HG03175 (cell line): ENCODE data around the gene PFN3.

Source experiments
- ATAC-seq: cut with Tn5 transposase; IDR thresholded peaks from one replicate; pipeline ENCODE4 v1.9.1; 2021; ENCODE audit warnings: mild to moderate bottlenecking, moderate library complexity; ENCODE audit not compliant: unreplicated experiment

The PFN3 gene

DNA sequence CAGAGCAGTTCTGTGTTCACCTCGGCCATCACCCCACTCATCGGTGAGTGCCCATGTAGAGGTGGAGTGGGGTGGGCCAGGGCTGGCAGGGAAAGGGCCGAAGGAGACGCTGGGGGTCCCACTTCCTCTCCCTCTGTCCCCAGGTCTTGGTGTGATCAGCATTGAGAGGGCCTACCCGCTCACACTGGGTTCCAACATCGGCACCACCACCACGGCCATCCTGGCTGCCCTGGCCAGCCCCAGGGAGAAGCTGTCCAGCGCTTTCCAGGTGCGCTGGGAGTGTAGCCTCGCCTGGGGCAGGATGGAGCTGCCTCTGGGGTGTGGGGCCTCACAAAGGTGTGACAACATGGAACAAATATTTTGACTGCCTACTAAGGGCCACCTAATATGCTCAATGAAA is 3.7 kb downstream of the PFN3 start:
- ATAC-seq = no peak

DNA sequence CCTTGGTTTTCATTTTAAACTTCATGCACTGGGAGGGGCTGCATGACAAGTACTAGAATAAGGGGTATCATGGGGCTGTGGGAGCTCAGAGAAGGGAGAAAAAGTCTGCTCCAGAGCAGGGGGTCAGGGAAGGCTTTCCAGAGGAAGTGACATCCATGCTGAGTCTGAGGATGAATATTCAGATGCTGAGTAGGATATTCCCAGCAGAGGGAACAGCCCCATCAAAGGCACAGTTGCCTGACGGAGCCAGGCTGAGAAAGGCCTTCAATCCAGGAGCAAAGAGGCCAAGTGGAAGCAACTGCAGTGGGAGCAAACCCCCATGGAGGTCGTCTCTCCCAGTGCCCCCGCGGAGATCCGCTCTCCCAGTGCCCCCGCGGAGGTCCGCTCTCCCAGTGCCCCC is 4.4 kb downstream of the PFN3 start:
- ATAC-seq = no peak

GRCh38 chr5:177393990-177394389 is 6.5 kb downstream of the PFN3 start:
- no peak for ATAC-seq

- ATAC-seq = no peak
Observed at GRCh38 chr5:177393206-177393765, 7.2 kb downstream of the PFN3 start.

GRCh38 chr5:177392765-177393164 is 7.7 kb downstream of the PFN3 start:
- ATAC-seq = no peak

DNA sequence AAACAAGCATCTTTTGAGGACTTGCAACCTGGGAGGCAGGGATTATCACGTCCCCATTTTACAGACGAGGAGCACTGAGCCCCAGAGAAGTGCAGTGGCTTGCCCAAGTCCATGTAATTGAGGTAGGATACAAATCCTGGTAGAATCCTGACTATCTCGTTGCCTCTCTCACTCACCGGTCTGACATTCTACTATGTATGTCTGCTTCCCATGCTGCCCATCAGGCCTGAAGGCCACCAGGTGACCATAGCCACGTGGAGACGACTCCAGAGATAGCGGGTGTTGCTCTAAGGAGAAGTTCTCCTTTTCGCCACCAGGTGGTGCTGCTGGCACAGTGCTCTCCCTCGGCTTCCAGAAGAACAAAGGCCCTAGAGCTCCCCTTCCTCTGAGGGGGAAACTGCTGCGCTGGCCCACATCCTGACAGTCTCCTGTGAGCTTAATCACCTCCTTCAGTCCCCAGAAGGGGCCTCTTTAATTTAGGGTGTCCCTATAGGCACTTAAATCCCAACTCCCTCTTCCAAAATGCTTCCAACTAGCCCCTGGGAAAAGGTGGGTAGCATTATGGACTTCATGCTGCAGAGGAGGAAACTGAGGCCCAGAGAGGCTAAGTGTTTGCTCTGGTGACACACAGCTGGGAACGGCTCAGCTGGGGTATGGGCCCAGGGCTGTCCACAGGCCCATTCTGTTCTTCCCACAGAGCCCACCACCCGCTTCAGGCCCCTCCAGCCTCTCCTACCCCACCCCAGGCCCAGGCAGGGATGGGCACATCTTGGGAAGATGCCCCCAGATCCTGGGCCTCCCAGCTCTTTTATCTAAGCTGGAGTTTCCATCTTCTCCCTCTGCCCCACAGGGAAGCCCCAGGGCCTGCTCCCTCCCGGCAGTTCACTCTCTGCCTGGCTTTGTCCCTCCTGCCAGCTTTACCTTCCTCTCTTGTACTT is 9.8 kb downstream of the PFN3 start:
- ATAC-seq = peak; percentile 62

- peak; percentile 49 for ATAC-seq
Observed at GRCh38 chr5:177389241-177390169, 11.0 kb downstream of the PFN3 start.

DNA sequence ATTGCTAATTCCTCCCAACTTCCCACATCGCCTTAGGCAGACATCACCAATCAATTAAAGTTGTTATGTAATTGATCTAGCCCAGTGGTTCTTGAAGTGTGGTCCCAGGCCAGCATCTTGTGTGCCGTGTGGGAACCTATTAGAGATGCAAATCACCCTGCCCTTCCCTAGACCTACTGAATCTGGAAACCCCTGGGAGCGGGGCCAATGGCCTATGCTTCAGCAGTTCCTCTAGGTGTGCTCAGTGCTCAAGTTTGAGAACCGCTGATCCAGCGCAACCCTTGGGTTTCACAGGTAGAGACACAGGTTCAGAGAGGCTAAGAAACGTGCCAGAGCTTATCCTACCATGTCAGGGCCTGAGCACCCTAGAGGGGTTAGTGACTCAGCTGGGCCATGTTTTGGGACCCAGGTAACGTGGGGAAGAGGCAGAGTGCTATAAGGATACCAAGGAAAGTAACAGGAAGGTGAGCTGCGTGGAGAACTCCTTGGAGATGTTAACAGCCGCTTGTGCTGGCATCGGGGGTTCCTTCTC is 11.9 kb downstream of the PFN3 start:
- no peak for ATAC-seq

- ATAC-seq = no peak
Observed at GRCh38 chr5:177387405-177387804, 13.1 kb downstream of the PFN3 start.

- no peak for ATAC-seq
Observed at GRCh38 chr5:177386542-177386941, 13.9 kb downstream of the PFN3 start.

DNA sequence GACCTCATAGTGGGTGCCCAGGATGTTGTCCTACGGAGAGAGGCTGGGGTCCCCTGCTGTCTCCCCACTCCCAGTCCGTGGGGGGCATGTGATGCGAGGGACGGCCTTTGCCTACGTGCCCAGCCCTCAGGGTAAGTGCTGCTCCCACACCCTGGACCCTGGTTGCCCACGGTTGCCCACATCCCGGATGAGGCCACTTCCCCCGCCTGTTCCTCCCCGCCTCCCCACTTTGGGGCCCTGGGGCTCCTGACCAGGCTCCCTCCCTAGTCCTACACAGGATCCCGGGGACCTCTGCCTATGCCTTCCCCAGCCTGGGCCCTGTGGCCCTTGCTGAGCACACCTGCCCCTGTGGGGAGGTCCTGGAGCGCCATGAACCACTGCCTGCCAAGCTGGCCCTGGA is 14.7 kb downstream of the PFN3 start:
- ATAC-seq = no peak

- no peak for ATAC-seq
Observed at GRCh38 chr5:177384134-177384533, 16.3 kb downstream of the PFN3 start, which contains the start of gene SLC34A1. Gene SLC34A1 (plus strand): TSS chr5:177384434. CDS start chr5:177385742, 1,308 bp downstream.

DNA sequence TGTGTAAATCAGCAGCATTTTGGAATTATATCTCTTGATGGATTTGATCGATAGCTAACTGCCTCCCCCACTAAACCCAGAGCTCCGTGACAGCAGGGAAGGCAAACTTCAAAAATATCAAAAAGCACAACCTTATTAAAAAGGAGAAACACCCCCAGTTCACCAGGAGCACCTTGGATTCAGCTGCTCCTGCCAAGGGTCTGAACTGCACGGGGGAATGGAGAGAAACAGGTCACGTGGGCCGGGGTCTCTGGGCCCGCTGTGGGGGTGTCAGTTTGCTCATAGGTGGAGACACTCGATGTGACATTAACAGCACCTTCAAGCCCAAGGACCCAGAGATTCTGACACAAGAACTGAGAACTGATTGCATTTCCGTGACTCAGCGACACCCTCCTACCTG is 17.3 kb downstream of the PFN3 start:
- ATAC-seq = no peak

GRCh38 chr5:177382423-177383029 is 17.9 kb downstream of the PFN3 start:
- no peak for ATAC-seq

DNA sequence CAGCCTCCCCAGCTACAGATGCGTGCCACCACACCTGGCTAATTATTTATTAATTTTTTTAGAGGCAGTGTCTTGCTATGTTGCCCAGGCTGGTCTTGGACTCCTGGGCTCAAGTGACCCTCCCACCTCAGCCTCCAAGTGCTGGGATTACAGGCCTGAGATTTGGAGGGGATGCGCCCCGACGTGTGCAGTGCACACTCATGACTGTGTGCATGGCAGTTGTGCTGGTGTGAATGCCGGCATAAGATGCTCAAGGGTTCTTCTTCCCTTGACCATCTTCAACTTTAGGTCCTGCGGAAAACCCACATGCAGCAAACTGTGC is 19.7 kb downstream of the PFN3 start:
- ATAC-seq = no peak

DNA sequence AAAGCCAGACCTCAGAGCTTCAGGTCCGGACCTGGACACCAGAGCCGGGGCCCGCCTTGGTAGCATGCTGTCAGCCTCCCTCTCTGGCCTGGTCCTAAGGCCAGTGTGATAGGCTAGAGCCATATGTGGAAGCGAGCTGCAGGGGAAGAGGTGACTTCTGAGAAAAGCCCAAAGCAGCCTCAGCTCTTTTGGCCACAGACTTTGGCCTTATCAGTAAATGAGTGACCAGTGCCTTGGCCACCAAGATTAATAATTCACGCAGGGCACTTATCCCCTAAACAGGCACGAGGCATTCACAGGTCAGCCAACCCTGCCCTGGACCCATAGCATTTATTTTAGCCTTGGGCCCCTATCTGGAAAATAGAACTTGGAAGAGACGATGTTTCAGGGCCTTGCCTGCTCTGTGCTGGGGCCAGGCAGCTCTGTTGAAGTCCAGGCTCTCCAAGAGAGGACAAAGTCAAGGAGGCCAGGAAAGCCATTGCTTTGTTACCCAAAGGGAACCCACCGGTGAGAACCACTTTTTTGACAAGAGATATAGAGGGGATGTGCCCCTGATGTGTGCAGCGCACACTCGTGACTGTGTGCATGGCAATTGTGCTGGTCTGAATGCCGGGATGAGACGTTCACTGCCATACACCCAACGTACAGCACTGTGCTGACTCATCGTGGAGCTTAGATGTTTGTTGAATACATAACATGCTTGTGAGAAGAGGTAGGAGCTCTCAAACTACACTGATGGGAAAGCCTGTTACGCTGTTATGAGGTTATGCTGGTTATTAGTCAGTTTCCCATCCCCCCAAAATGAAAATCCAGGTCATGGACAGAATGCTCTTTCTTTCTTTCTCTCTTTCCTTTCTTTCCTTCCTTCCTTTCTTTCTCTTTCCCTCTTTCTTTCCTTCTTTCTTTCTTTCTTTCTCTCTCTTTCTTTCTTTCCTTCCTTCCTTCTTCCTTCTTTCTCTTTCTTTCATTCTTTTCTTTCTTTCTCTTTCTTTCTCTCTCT is 21.3 kb downstream of the PFN3 start:
- peak; percentile 54 for ATAC-seq

GRCh38 chr5:177377851-177378776 is 22.3 kb downstream of the PFN3 start:
- no peak for ATAC-seq

- no peak for ATAC-seq
Observed at GRCh38 chr5:177376107-177376506, 24.4 kb downstream of the PFN3 start.
